K562 (cell line): ENCODE results near the gene ETS1. TPM values are rescaled to one million over a fixed set of nuclear protein-coding genes. Genes with fewer than 3 reads are reported as not detected.
A peak's percentile ranks its signal among the peaks of the same experiment; 100 is the strongest.

Source experiments
- CTCF ChIP-seq, 3 experiments: IDR thresholded peaks in 2 of 3; conservative IDR thresholded peaks in 1 of 3; 2 replicates each; pipeline ENCODE4 v1.5.1; 2011 to 2012; ENCODE audit warnings: low read length in 3 of 3, mild to moderate bottlenecking in 3 of 3, control low read depth in 2 of 3, improper control_type of control experiment in 1 of 3, inconsistent platforms in 1 of 3, low read depth in 1 of 3, mixed read lengths in 1 of 3, moderate library complexity in 1 of 3; ENCODE audit not compliant: insufficient read depth in 2 of 3
- ETV1 ChIP-seq: fragments of 450-650 bp; conservative IDR thresholded peaks from 2 replicates; pipeline ENCODE4 v1.6.1; 2016; ENCODE audit warnings: missing genetic modification characterization, control low read depth, low read depth, missing compliant biosample characterization
- EZH2 ChIP-seq: IDR thresholded peaks from 2 replicates; pipeline ENCODE4 v1.6.1; 2012; ENCODE audit warnings: low read depth, mild to moderate bottlenecking, inconsistent platforms, low read length, borderline replicate concordance
- HSF4 ChIP-seq: fragments of 250-450 bp; sonication (Bioruptor Pico); IDR thresholded peaks from 2 replicates; pipeline ENCODE4 v2.1.2; 2022; ENCODE audit warnings: mild to moderate bottlenecking, moderate library complexity, borderline replicate concordance
- IRF9 ChIP-seq: fragments of 450-650 bp; IDR thresholded peaks from 2 replicates; pipeline ENCODE4 v1.6.1; 2016; ENCODE audit warnings: missing biosample characterization, missing genetic modification characterization
- KDM4B ChIP-seq, 2 experiments: fragments of 450-650 bp in 1 of 2; sonication (generic) in 1 of 2; IDR thresholded peaks; 2 replicates each; pipeline ENCODE4 v1.6.1; 2016 to 2017; ENCODE audit warnings: borderline replicate concordance in 2 of 2, antibody characterized with exemption in 1 of 2, low read depth in 1 of 2, mild to moderate bottlenecking in 1 of 2
- KHSRP ChIP-seq: fragments of 450-650 bp; IDR thresholded peaks from 2 replicates; pipeline ENCODE4 v1.6.1; 2017
- MTA2 ChIP-seq: fragments of 450-650 bp; IDR thresholded peaks from 2 replicates; pipeline ENCODE4 v1.6.1; 2016; ENCODE audit warnings: low read depth
- NFE2 ChIP-seq: IDR thresholded peaks from 2 replicates; pipeline ENCODE4 v1.6.1; 2014; ENCODE audit warnings: antibody characterized with exemption, low read depth
- RBM34 ChIP-seq: fragments of 200-400 bp; formaldehyde crosslinking; IDR thresholded peaks from 2 replicates; pipeline ENCODE4 v1.6.1; 2018; ENCODE audit warnings: low read length, borderline replicate concordance; ENCODE audit not compliant: insufficient read depth
- SMC3 ChIP-seq: conservative IDR thresholded peaks from 2 replicates; pipeline ENCODE4 v1.6.1; 2011; ENCODE audit warnings: low read depth, low read length, improper control_type of control experiment; ENCODE audit not compliant: insufficient read depth
- SPI1 ChIP-seq: IDR thresholded peaks from 2 replicates; pipeline ENCODE4 v1.6.1; 2011; ENCODE audit warnings: low read depth, low read length, control low read depth, borderline replicate concordance
- ZNF146 ChIP-seq: IDR thresholded peaks from one replicate; pipeline ENCODE4 v1.6.1; 2018; ENCODE audit warnings: missing compliant biosample characterization; ENCODE audit not compliant: unreplicated experiment
- polyA plus RNA-seq, 8 experiments: library from polyadenylated mRNA; depleted of rRNA in 4 of 8; stranded (reverse) in 5 of 8; unstranded in 3 of 8; fragments of >200 nt; fragmentation: Nextera tagmentation in 2 of 8; fragmentation: Illumina TruSeq in 1 of 8; extraction: Ambion mirVana in 2 of 8; extraction: Trizol in 1 of 8; gene quantifications; 2 replicates each; pipeline versions ENCODE4 v1.2.1 to v1.2.3, GENCODE V29; 2011 to 2014; ENCODE audit warnings: inconsistent platforms in 1 of 8, missing spikeins in 1 of 8
- total RNA-seq, 7 experiments: library from RNA; depleted of rRNA in 6 of 7; stranded (reverse); fragments of >200 nt in 6 of 7; fragmentation: Illumina TruSeq in 2 of 7; extraction: Trizol in 2 of 7; gene quantifications; 2 replicates each; pipeline versions ENCODE4 v1.2.1 to v1.2.3, GENCODE V29; 2011 to 2021; ENCODE audit warnings: low replicate concordance in 1 of 7
- TF ChIP-seq, protein P1 (sequence below), 2 experiments: fragments of 200-800 bp in 1 of 2; sonication (Bioruptor generic) in 1 of 2; sonication (generic) in 1 of 2; formaldehyde crosslinking in 1 of 2; IDR thresholded peaks in 1 of 2; conservative IDR thresholded peaks in 1 of 2; 2 replicates each; pipeline versions ENCODE4 v1.5.0 to v1.6.1; 2016 to 2020; ENCODE audit warnings: missing compliant biosample characterization in 1 of 2, missing genetic modification characterization in 1 of 2, missing genetic modification reagents in 1 of 2
- TF ChIP-seq, protein P2 (sequence below): fragments of 450-650 bp; formaldehyde crosslinking; IDR thresholded peaks from 2 replicates; pipeline ENCODE4 v1.4.0; 2020; ENCODE audit warnings: mild to moderate bottlenecking, moderate library complexity
- TF ChIP-seq, protein P3 (sequence below), 2 experiments: IDR thresholded peaks; 2 replicates each; pipeline ENCODE4 v1.6.1; 2011; ENCODE audit warnings: borderline replicate concordance in 1 of 2, control low read depth in 1 of 2, low read depth in 1 of 2, low read length in 1 of 2, mild to moderate bottlenecking in 1 of 2, mixed read lengths in 1 of 2, moderate library complexity in 1 of 2; ENCODE audit not compliant: insufficient read depth in 1 of 2, insufficient read length in 1 of 2, poor library complexity in 1 of 2, severe bottlenecking in 1 of 2; ENCODE audit errors: extremely low read depth in 1 of 2
- TF ChIP-seq, protein P4 (sequence below): fragments of 450-650 bp; formaldehyde crosslinking; IDR thresholded peaks from 2 replicates; pipeline ENCODE4 v1.4.0; 2020; ENCODE audit warnings: mild to moderate bottlenecking

ETS1 gene
- total and polyA plus RNA-seq, 9 of the 15 experiments (the other 6 are each of a cell fraction or from before 2014, with no cell fraction given), result 0.04 to 1.4 (median 0.23) TPM

GRCh38 chr11:128630367-128631230, 43.2 kb upstream of the ETS1 start (continued):
- TF ChIP-seq, protein P1, sequence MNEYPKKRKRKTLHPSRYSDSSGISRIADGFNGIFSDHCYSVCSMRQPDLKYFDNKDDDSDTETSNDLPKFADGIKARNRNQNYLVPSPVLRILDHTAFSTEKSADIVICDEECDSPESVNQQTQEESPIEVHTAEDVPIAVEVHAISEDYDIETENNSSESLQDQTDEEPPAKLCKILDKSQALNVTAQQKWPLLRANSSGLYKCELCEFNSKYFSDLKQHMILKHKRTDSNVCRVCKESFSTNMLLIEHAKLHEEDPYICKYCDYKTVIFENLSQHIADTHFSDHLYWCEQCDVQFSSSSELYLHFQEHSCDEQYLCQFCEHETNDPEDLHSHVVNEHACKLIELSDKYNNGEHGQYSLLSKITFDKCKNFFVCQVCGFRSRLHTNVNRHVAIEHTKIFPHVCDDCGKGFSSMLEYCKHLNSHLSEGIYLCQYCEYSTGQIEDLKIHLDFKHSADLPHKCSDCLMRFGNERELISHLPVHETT (CRISPR knock-in tag; conservative IDR thresholded peaks at IDR 0.05 in 1 of 2, IDR thresholded peaks at IDR 0.05 in 1 of 2), result no peak
- TF ChIP-seq EZH2, result no peak
- TF ChIP-seq ETV1 (tag), result no peak
- no peak for TF ChIP-seq IRF9 (tag)
- TF ChIP-seq ZNF146 (CRISPR knock-in tag), result no peak
- no peak for TF ChIP-seq NFE2
- TF ChIP-seq KDM4B (IDR thresholded peaks at IDR 0.05; ENCODE audit: borderline replicate concordance in 2 of 2, low read depth in 1 of 2), result no peak
- no peak for TF ChIP-seq HSF4
- TF ChIP-seq SPI1, result peak; percentile 45; the same call in 1 of the 2 replicates
- TF ChIP-seq, protein P2, sequence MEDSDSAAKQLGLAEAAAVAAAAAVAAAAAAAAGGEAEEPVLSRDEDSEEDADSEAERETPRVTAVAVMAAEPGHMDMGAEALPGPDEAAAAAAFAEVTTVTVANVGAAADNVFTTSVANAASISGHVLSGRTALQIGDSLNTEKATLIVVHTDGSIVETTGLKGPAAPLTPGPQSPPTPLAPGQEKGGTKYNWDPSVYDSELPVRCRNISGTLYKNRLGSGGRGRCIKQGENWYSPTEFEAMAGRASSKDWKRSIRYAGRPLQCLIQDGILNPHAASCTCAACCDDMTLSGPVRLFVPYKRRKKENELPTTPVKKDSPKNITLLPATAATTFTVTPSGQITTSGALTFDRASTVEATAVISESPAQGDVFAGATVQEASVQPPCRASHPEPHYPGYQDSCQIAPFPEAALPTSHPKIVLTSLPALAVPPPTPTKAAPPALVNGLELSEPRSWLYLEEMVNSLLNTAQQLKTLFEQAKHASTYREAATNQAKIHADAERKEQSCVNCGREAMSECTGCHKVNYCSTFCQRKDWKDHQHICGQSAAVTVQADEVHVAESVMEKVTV (CRISPR knock-in tag), result peak; percentile 88
- TF ChIP-seq, protein P3, sequence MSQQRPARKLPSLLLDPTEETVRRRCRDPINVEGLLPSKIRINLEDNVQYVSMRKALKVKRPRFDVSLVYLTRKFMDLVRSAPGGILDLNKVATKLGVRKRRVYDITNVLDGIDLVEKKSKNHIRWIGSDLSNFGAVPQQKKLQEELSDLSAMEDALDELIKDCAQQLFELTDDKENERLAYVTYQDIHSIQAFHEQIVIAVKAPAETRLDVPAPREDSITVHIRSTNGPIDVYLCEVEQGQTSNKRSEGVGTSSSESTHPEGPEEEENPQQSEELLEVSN (IDR thresholded peaks at IDR 0.05; ENCODE audit: borderline replicate concordance in 1 of 2, extremely low read depth in 1 of 2, insufficient read depth in 1 of 2, insufficient read length in 1 of 2, low read depth in 1 of 2, low read length in 1 of 2, poor library complexity in 1 of 2, severe bottlenecking in 1 of 2), result no peak
- TF ChIP-seq, protein P4, sequence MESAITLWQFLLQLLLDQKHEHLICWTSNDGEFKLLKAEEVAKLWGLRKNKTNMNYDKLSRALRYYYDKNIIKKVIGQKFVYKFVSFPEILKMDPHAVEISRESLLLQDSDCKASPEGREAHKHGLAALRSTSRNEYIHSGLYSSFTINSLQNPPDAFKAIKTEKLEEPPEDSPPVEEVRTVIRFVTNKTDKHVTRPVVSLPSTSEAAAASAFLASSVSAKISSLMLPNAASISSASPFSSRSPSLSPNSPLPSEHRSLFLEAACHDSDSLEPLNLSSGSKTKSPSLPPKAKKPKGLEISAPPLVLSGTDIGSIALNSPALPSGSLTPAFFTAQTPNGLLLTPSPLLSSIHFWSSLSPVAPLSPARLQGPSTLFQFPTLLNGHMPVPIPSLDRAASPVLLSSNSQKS (CRISPR knock-in tag), result no peak
- peak; percentile 74 for TF ChIP-seq SMC3
- peak; percentile 74 to 89 (median 78) for TF ChIP-seq CTCF (IDR thresholded peaks at IDR 0.05 in 2 of 3, conservative IDR thresholded peaks at IDR 0.05 in 1 of 3; ENCODE audit: insufficient read depth in 2 of 3, low read depth in 1 of 3, low read length in 3 of 3)
- no peak for TF ChIP-seq RBM34
- no peak for TF ChIP-seq MTA2
- TF ChIP-seq KHSRP, result no peak
